ENCODE measurements around the gene CHRNB2. TPM values are rescaled to one million over a fixed set of nuclear protein-coding genes. Genes with fewer than 3 reads are reported as not detected.

CHRNB2 gene
- total RNA-seq, 1 donor, result under 0.01 TPM

DNA sequence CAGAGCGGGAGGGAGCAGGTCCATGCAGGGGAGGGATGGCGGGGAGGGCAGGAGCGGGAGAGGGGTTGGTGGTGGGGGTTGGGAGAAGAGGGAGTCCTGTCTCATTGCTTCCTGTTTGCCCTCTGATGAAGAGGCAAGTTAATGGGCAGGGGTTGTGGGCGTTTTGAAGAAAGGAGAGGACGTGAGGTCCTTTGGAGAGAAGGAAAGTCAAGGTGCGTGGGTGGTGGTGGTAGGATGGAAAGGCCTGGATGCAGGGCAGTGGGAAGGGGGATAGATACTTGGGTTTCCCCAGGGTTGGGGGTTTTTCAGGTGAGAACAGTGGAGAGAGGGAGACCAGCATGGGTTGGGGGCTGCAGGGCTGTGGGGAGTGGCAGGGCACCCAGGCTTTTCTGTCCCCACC, 26.3 kb upstream of the CHRNB2 start:
- Histone ChIP-seq H3K4me3 (ENCODE audit: insufficient read depth, low read length) (no peak overlapping the region), H3K4me1 (ENCODE audit: insufficient read depth, low read length) (no peaks in the 10 kb centered on the region), H3K27ac (ENCODE audit: low read depth, low read length) (no peak overlapping the region), H2AFZ (ENCODE audit: low read length) (no peak overlapping the region), H3K9me3 (ENCODE audit: low read depth, low read length) (no peaks in the 10 kb centered on the region), H3K27me3 (ENCODE audit: insufficient read depth, low read length) (peaks cover 41% of the 10 kb centered on the region), H3K79me2 (ENCODE audit: insufficient read depth, low read length) (no peaks in the 10 kb centered on the region), H4K20me1 (ENCODE audit: insufficient read depth, low read length) (no peaks in the 10 kb centered on the region), H3K36me3 (ENCODE audit: insufficient read depth, low read length) (no peaks in the 10 kb centered on the region), H3K4me2 (ENCODE audit: insufficient read depth, low read length) (no peak overlapping the region)
- TF ChIP-seq, protein P1, sequence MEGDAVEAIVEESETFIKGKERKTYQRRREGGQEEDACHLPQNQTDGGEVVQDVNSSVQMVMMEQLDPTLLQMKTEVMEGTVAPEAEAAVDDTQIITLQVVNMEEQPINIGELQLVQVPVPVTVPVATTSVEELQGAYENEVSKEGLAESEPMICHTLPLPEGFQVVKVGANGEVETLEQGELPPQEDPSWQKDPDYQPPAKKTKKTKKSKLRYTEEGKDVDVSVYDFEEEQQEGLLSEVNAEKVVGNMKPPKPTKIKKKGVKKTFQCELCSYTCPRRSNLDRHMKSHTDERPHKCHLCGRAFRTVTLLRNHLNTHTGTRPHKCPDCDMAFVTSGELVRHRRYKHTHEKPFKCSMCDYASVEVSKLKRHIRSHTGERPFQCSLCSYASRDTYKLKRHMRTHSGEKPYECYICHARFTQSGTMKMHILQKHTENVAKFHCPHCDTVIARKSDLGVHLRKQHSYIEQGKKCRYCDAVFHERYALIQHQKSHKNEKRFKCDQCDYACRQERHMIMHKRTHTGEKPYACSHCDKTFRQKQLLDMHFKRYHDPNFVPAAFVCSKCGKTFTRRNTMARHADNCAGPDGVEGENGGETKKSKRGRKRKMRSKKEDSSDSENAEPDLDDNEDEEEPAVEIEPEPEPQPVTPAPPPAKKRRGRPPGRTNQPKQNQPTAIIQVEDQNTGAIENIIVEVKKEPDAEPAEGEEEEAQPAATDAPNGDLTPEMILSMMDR (IDR thresholded peaks at IDR 0.05; ENCODE audit: extremely low read depth, low read depth, low read length), result no peak
- DNase-seq (ENCODE audit: insufficient read length, low spot score, missing footprints), result no peak

DNA sequence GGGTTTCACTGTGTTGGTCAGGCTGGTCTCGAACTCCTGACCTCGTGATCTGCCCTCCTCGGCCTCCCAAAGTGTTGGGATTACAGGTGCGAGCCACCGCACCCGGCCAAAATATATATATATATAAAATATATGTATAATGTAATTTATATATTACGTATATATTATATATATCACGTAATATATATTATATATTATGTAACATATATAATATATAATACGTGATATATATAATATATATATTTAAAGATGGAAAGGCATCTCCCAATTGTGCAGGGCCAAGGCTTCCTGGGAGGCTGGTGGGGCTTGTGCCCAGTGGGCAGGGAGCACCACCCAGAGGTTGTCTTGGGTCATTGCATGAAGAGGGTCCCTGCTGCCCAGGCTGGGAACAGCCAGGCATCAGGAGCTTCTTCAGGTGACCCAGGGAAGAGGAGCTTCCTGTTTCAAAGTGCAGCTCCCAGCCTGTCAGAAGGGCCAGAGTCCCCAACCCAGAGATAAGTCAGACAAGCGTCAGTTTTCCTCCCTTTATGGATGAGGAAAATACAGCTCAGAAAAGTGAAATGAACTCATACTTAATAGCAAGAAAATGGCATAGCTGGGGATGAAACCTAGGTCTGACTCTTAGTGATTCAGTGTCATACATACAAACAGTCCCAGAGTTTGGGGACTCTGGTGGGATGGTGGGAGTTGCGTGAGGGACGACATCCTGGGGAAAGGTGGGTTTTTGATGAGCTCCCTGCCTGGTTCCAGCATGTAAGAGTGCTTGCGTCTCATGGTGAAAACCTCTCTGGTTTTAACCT, 21.1 kb upstream of the CHRNB2 start:
- TF ChIP-seq, protein P1 (IDR thresholded peaks at IDR 0.05; ENCODE audit: extremely low read depth, low read depth, low read length), result peak; percentile 72
- Histone ChIP-seq H4K20me1 (ENCODE audit: insufficient read depth, low read length) (peaks cover 11% of the 10 kb centered on the region), H3K9me3 (ENCODE audit: low read depth, low read length) (no peaks in the 10 kb centered on the region), H3K27ac (ENCODE audit: low read depth, low read length) (no peak overlapping the region), H3K27me3 (ENCODE audit: insufficient read depth, low read length) (peaks cover 13% of the 10 kb centered on the region), H3K36me3 (ENCODE audit: insufficient read depth, low read length) (peaks cover 27% of the 10 kb centered on the region), H3K4me3 (ENCODE audit: insufficient read depth, low read length) (no peak overlapping the region), H2AFZ (ENCODE audit: low read length) (no peak overlapping the region), H3K4me1 (ENCODE audit: insufficient read depth, low read length) (peaks cover 5% of the 10 kb centered on the region), H3K4me2 (ENCODE audit: insufficient read depth, low read length) (no peak overlapping the region), H3K79me2 (ENCODE audit: insufficient read depth, low read length) (no peaks in the 10 kb centered on the region)
- peak; percentile 94 for DNase-seq (ENCODE audit: insufficient read length, low spot score, missing footprints)

DNA sequence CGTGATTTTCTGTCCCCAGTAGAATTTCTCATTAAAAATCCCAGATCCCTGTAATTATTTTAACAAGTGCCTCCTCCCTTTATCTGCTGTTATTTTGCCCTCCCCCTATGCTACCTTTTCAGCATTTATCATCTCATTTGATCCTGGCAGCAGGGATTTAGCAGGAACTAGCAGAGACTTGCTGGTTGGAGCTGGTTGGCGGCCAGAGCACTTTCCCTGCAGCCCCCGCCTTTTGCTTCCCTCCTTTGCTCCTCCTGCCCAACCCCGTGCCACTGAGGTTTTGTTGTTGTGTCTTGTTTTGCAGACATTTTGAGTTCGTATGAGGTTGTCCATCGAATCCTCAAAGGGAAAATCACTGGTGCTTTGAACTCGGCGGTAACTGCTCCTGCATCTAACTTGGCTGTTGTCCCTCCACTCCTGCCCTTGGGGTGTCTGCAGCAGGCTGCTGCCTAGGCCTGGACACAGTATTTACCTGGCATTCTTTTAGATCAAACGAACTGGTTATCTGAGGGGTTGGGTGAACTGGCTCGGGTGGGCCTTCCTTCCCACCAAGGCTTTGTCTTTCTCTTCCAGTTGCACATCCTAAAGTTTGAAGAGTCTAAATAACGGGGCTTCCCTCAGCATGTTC, 20.4 kb upstream of the CHRNB2 start:
- Histone ChIP-seq H2AFZ (ENCODE audit: low read length) (no peak overlapping the region), H3K4me1 (ENCODE audit: insufficient read depth, low read length) (peaks cover 5% of the 10 kb centered on the region), H3K27me3 (ENCODE audit: insufficient read depth, low read length) (peaks cover 10% of the 10 kb centered on the region), H3K4me3 (ENCODE audit: insufficient read depth, low read length) (no peak overlapping the region), H3K27ac (ENCODE audit: low read depth, low read length) (no peak overlapping the region), H3K4me2 (ENCODE audit: insufficient read depth, low read length) (no peak overlapping the region), H3K36me3 (ENCODE audit: insufficient read depth, low read length) (peaks cover 35% of the 10 kb centered on the region), H3K9me3 (ENCODE audit: low read depth, low read length) (no peaks in the 10 kb centered on the region), H4K20me1 (ENCODE audit: insufficient read depth, low read length) (peaks cover 11% of the 10 kb centered on the region), H3K79me2 (ENCODE audit: insufficient read depth, low read length) (no peaks in the 10 kb centered on the region)
- no peak for DNase-seq (ENCODE audit: insufficient read length, low spot score, missing footprints)
- TF ChIP-seq, protein P1 (IDR thresholded peaks at IDR 0.05; ENCODE audit: extremely low read depth, low read depth, low read length), result no peak

DNA sequence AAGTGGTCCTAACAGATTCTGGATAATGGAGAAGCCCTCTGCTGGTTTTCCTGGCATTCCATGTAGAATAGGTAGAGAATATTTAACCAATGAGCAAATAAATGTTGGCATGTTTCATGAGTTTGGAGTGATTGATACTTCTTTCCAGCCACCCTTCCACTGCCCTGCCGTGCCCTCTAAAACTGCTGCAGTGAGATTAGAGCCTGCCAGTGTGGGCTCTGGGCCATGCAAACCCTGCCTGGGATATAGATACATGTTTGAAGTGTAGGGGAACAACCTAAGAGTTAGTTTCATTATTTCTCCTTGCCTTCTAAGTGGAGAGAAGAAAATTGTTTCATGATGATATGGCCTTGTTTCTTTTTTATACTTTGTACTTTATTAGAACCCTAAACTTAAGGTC, 19.6 kb upstream of the CHRNB2 start:
- Histone ChIP-seq H3K27ac (ENCODE audit: low read depth, low read length) (no peak overlapping the region), H3K27me3 (ENCODE audit: insufficient read depth, low read length) (peaks cover 7% of the 10 kb centered on the region), H3K4me2 (ENCODE audit: insufficient read depth, low read length) (no peak overlapping the region), H3K4me1 (ENCODE audit: insufficient read depth, low read length) (peaks cover 5% of the 10 kb centered on the region), H2AFZ (ENCODE audit: low read length) (no peak overlapping the region), H3K36me3 (ENCODE audit: insufficient read depth, low read length) (peaks cover 43% of the 10 kb centered on the region), H4K20me1 (ENCODE audit: insufficient read depth, low read length) (peaks cover 14% of the 10 kb centered on the region), H3K79me2 (ENCODE audit: insufficient read depth, low read length) (no peaks in the 10 kb centered on the region), H3K4me3 (ENCODE audit: insufficient read depth, low read length) (no peak overlapping the region), H3K9me3 (ENCODE audit: low read depth, low read length) (no peaks in the 10 kb centered on the region)
- TF ChIP-seq, protein P1 (IDR thresholded peaks at IDR 0.05; ENCODE audit: extremely low read depth, low read depth, low read length), result no peak
- no peak for DNase-seq (ENCODE audit: insufficient read length, low spot score, missing footprints)

Measured in osteoblast (primary cell).